GM19238 (cell line): ENCODE data around the gene UGGT2.
A peak's percentile ranks its signal among the peaks of the same experiment; 100 is the strongest.
"Not testable (repeated sequence)": the region's sequence is repeated elsewhere in the genome, so short reads cannot be mapped to it uniquely, and the experiment has no call there.

Source experiments
- DNase-seq: peaks from one replicate; pipeline ENCODE4 v3.0.0; 2011; ENCODE audit warnings: low spot score; ENCODE audit not compliant: insufficient read length

The UGGT2 gene

GRCh38 chr13:95898256-95898655, 154.9 kb downstream of the UGGT2 start:
- no peak for DNase-seq

DNA sequence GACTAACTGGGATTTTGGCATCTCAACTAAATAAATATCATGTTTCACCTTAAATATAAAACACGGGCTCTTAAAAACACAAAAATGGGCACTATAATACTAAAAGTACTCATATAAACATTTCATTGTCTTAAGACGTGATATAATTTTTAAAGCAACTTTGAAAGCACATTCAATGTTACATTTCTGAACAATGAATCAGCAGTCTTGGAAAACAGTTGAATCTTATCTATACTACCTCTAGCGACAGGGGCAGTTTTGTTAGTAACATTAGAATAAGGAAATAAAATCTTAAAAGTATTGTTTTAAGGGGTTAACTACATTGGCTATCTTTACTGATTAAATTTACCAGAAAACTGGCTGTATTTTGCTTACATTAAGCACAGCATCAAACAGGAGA, 156.9 kb downstream of the UGGT2 start:
- DNase-seq, result no peak

GRCh38 chr13:95893861-95894260, 159.3 kb downstream of the UGGT2 start:
- DNase-seq, result no peak

DNA sequence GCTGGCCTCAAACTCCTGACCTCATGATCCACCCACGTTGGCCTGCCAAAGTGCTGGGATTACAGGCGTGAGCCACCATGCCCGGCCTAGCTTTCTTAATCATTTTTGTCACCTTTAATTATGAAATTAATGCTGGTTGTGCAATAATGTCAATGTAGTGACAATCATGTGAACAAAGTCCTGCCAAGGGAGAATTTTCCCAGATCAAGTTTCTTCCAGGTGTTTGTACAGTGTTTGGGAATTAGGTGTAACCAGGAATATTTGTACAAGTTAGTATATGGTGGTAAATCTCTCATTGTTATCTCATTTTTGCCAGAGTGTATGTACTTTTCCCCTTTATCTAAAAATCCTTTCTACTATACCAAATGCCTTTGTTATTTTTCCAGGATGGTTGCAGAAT, 171.1 kb downstream of the UGGT2 start:
- no peak for DNase-seq

DNA sequence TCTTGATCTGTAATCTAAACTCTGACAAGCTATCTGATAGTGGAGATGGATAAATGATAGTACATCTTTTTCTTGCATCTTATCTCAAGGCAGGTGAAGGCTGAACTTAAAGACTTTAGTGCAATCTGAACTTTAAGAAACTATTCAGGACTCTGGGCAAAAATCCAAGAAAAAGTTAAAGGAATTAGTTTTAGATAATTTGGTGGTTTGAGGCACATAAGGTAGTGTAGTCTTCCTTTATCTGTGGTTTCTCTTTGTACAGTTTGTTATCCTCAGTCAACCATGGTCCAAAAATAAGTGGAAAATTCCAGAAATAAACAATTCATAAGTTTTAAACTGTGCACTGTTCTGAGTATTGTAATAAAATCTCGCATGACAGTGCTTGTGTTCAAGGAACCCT, 172.9 kb downstream of the UGGT2 start:
- no peak for DNase-seq

DNA sequence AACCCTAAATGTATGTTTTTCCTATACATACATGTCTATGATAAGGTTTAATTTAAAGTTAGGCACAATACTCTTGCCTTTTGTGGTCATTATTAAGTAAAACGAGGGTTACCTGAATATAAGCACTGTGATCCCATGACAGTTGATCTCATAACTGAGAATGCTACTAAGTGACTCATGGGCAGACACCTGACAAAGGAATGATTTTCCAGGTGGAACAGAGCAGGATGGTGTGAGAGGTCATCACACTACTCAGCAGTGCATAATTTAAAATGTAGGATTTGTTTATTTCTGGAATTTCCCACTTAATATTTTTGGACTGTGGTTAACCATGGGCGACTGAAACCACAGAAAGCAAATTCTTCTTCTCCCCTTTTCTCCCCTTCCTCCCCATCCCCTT, 178.9 kb downstream of the UGGT2 start:
- no peak for DNase-seq

GRCh38 chr13:95870421-95870820, 182.8 kb downstream of the UGGT2 start:
- DNase-seq, result no peak

DNA sequence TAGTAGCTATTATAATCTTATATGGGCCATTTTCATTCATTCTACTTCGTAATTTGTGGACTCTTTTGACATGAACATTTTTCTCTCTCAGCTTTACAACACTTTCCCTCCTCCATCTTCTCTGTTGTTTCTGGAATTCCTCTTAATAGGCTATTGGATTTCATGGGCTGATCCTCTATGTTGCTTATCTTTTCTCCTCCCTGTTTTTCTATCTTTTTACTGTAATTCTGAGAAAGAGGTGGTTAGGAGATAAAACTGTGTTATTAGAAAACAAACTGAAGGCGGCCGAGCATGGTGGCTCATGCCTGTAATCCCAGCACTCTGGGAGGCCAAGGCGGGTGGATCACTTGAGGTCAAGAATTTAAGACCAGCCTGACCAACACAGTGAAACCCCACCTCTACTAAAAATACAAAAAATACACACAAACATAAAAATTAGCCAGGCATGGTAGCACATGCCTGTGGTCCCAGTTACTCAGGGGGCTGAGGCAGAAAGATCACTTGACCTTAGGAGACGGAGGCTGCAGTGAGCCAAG, 188.1 kb downstream of the UGGT2 start:
- DNase-seq, result no peak

DNA sequence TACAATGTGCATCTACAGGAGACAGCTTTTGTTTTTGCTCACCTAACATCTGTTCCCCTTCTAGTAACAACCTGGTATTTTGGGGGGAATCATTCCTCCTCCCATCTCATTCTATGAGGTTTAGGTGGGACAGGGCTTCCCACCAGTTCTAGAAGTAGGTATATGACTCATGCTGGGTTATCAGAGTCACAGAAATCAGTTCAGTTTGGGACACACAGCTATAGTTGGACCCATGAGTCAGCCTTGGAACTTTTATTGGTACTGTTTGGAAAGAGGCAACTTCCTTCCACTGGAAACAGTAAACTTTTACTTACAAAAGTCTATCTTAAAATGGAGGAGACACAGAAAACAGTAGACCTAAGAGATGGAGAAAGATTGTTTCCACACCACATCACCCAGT, 190.8 kb downstream of the UGGT2 start:
- no peak for DNase-seq

GRCh38 chr13:95861296-95861695, 191.9 kb downstream of the UGGT2 start:
- no peak for DNase-seq

DNA sequence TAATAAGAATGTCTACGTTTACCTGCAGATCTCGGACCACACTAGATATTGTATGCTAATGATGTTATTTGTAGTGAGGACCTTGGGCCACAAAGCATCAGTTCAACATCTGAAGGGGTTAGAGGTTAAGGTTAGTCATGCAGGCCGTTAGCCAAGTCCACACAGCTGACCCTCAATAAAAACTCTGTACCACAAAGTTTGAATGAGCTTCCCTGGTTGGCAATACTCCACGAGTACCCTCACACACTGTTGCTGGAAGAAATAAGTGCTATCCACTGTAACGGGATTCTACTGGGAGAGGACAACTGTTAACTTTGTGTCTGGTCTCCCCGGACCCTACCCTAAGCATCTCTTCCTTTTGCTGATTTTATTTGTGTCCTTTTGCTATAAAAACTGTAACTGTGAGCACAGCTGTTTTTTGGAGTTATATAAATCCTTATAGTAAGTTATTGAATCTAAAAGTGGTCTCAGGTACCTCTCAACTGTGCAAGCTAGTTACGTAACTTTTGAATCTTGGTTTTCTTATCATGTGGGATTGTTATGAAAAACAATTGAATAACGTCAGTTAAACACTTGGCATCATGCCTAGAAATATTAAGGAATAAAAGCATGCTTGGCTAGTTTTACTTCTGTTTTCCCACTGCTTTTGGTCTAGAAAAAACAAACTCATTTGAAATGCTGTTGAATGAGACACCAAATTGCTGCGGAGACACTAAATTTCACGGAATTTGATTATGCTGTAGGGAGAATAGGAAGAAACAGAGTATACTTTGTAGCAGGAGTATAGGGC, 194.7 kb downstream of the UGGT2 start:
- no peak for DNase-seq

- DNase-seq, result not testable (repeated sequence)
Measured at GRCh38 chr13:95845656-95846055, 207.5 kb downstream of the UGGT2 start.

DNA sequence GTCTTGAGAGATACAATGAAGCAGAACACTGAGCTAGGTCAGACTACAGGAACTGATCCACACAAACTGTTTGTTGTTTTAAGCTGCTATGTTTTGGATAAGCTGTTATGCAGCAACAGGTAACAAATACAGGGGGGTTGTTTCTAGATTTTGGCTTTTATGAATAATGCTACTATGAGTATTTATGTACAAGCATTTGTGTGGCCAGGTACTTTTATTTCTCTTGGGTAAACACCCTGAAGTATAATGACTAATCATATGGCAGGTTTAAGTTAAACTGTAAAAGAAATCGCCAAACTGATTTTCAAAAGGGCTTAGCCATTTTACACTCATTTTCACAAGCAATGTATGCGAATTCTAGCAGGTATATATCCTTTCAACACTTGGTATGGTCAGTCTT, 210.3 kb downstream of the UGGT2 start:
- no peak for DNase-seq

DNA sequence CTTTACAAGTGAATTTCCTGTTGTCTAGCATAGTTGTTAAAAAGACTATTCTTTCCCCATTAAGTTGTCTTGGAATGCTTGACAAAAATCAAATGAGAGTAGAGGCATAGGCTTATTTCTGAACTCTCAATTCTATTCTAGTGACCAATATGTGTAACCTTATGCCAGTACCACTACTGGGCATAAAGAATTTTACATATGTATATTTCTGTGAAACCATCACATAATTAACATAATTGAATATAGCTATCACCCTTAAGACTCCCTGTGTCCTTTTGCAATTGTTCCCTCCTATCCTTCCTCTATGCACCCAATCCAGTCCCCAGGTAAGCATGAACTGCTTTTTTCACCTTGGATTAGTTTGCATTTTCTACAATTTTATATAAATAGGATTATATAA, 211.3 kb downstream of the UGGT2 start:
- no peak for DNase-seq

DNA sequence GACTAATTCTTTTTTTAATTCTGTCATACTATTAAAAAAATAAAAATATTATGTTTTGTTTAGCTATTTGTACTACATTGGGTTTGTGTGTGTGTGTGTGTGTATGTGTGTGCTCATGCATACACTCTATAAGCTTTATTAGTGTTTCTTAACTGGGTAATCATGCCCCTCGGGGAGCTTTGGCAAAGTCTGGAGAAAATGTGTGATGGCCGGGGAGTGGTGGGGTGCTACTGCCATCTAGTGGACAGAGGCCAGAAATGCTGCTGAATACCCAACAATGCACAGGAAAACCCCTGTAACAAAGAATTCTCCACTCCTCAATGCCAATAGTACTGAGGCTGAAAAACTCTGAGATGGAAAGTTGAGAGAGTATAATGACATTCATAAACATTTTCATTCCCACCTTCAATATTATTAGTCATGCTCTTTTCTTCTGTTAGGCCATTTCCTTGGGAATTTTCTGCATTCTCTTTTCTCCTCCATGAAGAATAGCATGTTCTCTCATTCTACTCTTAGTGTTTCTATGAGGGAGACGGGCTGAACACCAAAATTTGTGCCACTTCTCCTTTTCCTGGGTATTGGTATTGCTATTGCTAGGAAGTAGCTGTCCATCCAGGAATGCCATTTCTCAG, 219.0 kb downstream of the UGGT2 start:
- DNase-seq, result peak; percentile 19

DNA sequence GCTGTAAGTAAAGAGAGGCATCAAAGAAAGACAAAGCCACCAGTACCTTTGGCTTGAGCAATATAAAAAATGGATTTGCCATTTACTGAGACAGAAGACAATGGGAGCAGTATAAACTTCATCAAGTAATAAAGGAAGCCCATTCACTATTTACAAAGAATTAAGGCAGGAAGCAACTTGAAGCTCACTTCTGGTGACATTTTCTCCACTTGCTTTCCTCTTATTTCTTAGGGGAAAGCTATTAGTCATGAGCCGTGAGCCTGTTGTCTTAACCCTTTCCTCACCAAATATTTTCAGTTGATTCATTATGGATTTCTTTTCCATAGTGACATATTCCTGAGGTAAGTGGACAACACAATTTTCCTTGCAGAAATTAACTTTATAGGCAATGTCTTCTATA, 219.5 kb downstream of the UGGT2 start:
- no peak for DNase-seq

DNA sequence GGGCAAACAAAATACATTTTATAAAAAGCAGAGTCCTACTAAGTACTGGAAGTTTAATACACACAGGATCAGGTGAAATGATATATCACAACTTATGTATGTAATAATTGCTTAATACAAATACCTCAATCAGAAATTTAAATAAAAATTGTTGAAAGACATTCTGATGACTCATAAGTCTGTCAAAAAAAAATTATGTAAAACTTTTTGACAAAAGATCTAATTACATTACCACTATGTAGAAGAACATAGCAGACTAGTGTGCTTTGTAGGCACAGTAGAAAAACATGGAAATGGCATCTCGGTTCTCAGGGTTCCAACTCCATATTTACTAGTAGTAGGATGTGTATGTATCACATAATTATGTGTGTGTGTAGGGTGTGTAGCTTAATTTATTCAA, 220.1 kb downstream of the UGGT2 start:
- no peak for DNase-seq

GRCh38 chr13:95822303-95822702, 230.9 kb downstream of the UGGT2 start:
- no peak for DNase-seq

- no peak for DNase-seq
Measured at GRCh38 chr13:95814495-95814894, 238.7 kb downstream of the UGGT2 start.

GRCh38 chr13:95813139-95813538, 240.1 kb downstream of the UGGT2 start:
- DNase-seq, result no peak

GRCh38 chr13:95809429-95809828, 243.8 kb downstream of the UGGT2 start:
- DNase-seq, result no peak

DNA sequence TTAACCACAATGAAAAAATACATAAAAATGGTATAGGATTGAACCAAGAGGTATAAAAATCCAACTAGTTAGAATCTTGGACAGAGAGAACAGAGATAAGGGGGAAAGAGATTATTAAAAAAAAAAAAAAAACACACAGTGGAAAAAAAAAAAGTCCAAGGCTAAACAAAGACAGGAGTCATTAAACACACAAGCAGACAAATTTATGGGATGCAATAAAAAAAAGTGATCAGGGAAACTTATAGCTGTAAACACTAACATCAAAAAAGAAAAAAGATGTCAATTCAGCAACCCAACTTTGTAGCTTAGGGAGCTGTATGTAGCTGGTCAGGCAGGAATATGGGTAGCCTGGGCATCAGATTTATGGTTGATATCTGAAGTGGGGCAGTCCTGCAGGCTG, 247.3 kb downstream of the UGGT2 start:
- no peak for DNase-seq

DNA sequence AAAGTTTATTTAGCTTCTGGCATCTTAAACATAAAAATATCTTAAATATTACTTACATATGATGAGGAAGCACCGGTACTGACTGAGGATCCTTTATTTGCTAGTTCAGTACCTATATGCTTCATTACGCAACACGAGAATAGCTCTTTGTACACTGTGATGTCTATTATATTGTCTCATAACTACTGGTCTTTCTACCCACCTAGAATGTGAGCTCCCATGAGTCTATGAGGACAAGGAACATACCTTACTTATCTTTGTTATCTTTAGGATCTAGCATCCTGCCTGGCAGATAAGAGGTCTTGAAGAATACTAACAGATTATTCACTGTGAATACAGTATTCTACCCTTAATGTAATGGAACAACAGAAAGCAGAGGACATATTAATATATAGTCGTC, 251.4 kb downstream of the UGGT2 start:
- no peak for DNase-seq
